ENCODE measurements around the gene ARL17B. TPM values are rescaled to one million over a fixed set of nuclear protein-coding genes. Genes with fewer than 3 reads are reported as not detected.

Gene ARL17B
- total and polyA plus RNA-seq, 2 of the 8 experiments (the other 6 are each of a cell fraction or from before 2014, with no cell fraction given), result 5.4 to 21.6 TPM

DNA sequence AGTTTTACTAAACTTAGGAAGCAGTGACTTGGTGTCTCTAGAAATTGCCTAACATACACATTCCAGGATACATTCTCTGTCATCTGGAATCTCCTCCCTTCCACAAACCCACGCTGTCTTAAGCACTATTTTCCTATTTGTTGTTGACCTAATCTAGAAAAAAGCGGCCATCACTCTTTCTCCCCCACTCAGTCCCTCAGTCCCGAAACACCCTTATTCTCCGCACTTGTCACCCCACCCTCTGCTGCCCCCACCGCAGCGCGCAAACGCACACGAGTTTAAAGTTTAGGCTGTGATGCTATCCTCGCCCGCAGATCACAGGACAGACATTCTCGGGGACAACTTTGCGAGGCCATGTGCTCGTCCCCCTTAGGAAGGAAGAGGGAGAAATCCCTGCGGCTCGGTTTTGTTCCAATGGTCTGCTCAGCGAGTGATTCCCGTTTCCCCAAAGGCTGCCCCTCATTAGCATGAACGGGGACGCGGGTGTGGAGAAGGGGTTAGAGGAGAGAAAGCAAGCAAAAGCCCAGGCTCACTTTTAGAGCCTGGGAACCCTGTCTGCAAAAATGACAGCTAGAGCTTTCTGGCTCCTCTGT lies 95.4 kb downstream of the ARL17B start (continued):
- peak; percentile 55; the same call in 1 of the 2 replicates for TF ChIP-seq SP4 (IDR thresholded peaks at IDR 0.05; ENCODE audit: low read length)
- TF ChIP-seq, protein P1, sequence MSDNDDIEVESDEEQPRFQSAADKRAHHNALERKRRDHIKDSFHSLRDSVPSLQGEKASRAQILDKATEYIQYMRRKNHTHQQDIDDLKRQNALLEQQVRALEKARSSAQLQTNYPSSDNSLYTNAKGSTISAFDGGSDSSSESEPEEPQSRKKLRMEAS (IDR thresholded peaks at IDR 0.05), result peak; percentile 87
